GM12872 (cell line): Measurements from ENCODE around the gene KCNH3.

ENCODE experiments used
- TF ChIP-seq, protein P1 (sequence below): IDR thresholded peaks from 3 replicates; pipeline ENCODE4 v1.5.1; 2011; ENCODE audit warnings: low read depth, mild to moderate bottlenecking, low read length, moderate library complexity; ENCODE audit not compliant: insufficient read depth

The KCNH3 gene

DNA sequence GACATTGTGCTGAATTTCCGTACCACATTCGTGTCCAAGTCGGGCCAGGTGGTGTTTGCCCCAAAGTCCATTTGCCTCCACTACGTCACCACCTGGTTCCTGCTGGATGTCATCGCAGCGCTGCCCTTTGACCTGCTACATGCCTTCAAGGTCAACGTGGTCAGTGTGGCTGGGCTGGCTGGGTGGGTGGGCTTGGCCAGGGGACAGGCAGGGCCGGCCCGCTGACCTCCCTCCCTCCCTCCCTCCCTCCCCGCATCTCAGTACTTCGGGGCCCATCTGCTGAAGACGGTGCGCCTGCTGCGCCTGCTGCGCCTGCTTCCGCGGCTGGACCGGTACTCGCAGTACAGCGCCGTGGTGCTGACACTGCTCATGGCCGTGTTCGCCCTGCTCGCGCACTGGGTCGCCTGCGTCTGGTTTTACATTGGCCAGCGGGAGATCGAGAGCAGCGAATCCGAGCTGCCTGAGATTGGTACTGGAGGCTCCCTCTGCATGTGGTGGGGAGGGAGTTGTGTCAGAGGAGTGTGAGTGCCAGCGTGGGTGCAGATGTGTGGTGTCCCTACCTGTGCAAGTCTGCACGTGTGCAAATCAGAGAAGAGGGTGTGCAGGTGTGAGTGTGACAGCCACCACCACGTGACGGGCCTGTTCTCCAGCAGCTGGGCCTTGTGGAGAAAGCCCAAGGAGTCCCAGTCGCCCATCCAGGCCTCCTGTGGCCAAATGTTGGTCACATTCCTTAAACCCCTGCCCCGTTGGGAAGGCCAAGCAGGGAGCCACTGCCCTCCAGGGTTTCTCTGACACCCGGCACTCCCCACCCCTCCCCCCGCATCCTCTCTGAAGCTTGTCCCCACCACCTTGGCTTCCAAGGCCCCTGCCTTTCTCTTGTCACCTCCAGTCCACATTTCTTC is 5.3 kb downstream of the KCNH3 start:
- TF ChIP-seq, protein P1, sequence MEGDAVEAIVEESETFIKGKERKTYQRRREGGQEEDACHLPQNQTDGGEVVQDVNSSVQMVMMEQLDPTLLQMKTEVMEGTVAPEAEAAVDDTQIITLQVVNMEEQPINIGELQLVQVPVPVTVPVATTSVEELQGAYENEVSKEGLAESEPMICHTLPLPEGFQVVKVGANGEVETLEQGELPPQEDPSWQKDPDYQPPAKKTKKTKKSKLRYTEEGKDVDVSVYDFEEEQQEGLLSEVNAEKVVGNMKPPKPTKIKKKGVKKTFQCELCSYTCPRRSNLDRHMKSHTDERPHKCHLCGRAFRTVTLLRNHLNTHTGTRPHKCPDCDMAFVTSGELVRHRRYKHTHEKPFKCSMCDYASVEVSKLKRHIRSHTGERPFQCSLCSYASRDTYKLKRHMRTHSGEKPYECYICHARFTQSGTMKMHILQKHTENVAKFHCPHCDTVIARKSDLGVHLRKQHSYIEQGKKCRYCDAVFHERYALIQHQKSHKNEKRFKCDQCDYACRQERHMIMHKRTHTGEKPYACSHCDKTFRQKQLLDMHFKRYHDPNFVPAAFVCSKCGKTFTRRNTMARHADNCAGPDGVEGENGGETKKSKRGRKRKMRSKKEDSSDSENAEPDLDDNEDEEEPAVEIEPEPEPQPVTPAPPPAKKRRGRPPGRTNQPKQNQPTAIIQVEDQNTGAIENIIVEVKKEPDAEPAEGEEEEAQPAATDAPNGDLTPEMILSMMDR, result no peak

DNA sequence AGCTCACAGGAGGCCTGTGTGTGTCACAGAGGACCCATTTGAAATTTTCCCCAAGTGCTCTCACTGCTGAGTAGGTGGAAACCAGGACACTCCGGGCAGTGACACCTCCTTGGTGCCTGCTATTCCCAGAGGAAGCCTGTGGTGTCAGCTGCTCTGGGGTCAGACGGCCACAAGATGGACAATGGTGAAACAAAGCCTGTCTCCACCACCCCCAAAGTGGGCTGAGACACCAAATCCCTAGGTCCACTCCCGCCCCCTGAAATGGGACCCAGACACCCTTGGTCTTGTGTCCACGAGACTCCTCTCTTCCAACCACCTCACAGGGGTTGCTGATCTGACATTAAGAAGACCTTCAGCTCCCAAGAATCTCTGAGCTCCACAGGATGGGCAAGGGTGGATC is 7.0 kb downstream of the KCNH3 start:
- TF ChIP-seq, protein P1, result no peak

DNA sequence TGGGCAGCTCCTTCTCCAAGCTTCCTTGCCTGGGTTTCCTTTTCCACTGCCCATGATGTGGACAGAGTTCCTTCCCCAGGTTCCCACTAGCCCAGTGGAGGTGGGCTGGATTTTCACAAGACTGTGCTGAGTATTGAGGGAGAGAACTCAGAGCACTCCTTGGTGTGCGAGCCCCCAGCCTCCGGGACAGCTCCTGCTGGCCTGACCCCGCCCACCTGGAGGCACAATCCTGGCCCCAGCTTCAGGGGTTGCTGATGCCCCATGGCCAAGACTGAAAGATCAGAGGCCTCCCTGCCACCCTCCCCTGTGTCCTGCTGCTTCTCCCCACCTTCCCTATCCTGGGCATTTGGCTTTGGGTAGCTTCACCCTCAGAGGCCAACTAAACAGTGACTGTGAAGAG is 7.7 kb downstream of the KCNH3 start:
- TF ChIP-seq, protein P1, result no peak

DNA sequence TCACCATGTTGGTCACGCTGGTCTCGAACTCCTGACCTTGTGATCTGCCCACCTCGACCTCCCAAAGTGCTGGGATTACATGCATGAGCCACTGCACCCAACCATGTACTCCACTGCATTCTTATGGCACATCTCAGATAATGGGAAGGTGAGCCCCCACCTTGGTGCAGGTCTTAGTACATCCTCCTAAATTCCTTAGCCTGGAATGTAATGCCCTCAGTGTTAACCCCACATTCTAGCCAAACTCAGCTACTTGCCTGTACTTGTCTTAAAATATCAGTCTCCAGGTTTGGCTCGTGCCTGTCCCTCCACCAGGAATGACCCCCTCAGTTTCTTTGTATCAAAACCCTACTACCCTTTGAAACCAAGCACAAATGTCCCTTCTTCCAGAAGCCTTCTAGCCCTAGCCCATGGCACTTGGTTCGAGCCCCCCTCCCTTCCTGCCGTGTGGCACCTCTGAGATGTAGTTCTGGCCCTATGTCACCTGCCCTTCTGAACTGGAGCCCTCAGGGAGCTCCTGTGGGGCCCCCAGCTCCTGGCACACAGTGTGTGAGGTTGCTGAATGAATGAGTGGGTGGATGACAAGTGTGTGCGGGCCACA is 8.4 kb downstream of the KCNH3 start:
- TF ChIP-seq, protein P1, result no peak

DNA sequence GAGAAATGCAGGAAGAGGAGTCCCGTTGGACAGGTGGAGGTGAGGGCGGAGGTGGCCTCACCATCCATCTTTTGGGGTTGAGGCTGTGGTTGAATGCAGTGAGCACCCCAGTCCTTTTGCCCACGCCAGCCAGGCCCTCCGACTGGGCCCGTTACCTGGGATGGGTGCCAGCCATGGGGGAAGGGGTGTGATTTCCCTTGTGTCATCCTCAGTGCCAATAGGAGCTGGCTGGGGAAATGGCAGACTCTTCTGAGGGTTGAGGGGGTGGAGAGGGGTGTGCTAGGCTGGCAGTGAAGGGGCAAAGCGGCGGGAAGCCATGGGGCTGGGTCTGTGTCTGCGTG is 9.6 kb downstream of the KCNH3 start:
- TF ChIP-seq, protein P1, result no peak

DNA sequence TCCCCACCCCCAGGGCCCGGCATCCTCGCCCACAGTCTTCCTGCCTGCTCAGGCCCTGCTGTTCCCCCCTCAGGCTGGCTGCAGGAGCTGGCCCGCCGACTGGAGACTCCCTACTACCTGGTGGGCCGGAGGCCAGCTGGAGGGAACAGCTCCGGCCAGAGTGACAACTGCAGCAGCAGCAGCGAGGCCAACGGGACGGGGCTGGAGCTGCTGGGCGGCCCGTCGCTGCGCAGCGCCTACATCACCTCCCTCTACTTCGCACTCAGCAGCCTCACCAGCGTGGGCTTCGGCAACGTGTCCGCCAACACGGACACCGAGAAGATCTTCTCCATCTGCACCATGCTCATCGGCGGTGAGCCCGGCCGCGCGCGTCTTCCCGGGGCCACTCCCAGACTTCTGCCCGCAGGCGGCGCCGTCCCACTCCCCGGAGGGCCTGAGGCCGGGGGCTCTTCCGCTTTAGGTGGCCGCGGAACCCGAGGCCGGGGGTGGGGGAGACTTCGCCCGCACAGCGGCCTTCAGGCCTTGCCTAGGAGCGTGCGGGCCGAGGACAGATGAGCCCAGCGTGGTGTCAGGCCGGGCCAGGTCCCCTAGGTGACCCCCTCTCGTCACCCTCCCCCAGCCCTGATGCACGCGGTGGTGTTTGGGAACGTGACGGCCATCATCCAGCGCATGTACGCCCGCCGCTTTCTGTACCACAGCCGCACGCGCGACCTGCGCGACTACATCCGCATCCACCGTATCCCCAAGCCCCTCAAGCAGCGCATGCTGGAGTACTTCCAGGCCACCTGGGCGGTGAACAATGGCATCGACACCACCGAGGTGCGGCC is 10.2 kb downstream of the KCNH3 start:
- TF ChIP-seq, protein P1, result peak; percentile 9; the same call in 1 of the 3 replicates
